ENCODE results near the gene AGRN. TPM values are rescaled to one million over a fixed set of nuclear protein-coding genes. Genes with fewer than 3 reads are reported as not detected.
"Not testable (repeated sequence)": the region's sequence is repeated elsewhere in the genome, so short reads cannot be mapped to it uniquely, and the experiment has no call there.

Gene AGRN
- total RNA-seq, 1 donor from 2014 or later = 4.2 TPM

GRCh38 chr1:1062348-1063163 is 42.6 kb downstream of the AGRN start:
- intact Hi-C loops (cut with micrococcal nuclease) = loop anchor here (1.0 to 5.0 kb wide), 3 partner anchors 30 to 78 kb away; partner anchors contain the start of gene HES4

- intact Hi-C loops (cut with micrococcal nuclease) = loop anchor here (1.0 to 5.0 kb wide), 3 partner anchors 31 to 79 kb away; partner anchors contain the start of gene HES4
Observed at GRCh38 chr1:1063261-1063944, 43.5 kb downstream of the AGRN start.

DNA sequence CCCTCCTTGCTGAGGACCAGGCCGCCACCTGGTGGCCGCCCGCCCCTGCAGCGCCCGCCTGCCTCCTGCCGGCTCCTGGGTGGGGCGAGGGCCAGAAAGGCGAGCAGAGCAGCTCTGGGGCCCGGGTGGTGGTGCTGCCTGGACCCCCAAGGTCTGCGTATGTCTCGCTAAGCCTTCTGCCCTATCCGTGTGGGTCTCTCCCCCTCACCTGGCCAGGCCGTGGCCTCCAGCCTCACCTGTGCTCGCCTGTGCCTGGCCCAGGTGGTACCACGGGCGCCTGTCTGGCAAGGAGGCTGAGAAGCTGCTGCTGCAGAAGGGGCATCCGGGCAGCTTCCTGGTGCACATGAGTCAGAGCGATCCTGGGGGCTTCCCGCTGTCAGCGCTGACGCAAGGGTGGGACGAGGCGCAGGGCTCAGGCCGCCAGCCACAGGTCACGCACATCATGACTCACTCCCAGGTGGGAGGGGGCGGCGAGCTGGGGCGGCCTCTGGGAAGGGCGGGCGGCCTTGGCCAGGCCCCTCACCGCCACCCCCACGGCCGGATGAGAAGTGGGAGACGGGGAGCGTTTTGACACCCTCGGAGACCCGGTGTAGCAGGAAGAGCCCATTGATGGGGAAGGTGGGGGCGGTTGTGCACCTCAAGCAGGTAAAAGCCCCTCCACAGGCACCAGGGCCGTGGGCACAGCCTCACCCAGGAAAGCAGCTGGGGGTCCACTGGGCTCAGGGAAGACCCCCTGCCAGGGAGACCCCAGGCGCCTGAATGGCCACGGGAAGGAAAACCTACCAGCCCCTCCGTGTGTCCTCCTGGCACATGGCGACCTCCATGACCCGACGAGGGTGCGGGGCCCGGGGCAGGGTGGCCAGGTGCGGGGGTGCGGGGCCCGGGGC is 44.3 kb downstream of the AGRN start:
- intact Hi-C loops (cut with micrococcal nuclease) = loop anchor here (1.0 to 5.0 kb wide), 3 partner anchors 31 to 80 kb away; partner anchors contain the start of gene HES4

DNA sequence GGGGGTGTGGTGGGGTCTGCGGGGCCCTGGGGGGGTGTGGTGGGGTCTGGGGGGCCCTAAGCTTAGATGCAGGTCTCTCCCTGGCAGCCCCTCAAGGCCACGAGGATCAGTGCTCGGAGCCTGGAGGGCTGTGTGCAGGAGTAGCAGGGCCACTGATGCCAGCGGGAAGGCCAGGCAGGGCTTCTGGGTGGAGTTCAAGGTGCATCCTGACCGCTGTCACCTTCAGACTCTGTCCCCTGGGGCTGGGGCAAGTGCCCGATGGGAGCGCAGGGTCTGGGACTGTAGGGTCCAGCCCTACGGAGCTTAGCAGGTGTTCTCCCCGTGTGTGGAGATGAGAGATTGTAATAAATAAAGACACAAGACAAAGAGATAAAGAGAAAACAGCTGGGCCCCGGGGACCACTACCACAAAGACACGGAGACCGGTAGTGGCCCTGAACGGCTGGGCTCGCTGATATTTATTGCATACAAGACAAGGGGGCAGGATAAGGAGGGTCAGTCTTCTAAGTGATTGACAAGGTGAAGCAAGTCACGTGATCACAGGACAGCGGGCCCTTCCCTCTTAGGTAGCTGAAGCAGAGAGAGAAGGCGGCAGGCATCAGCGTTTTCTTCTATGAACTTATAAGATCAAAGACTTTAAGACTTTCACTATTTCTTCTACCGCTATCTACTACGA is 45.5 kb downstream of the AGRN start:
- intact Hi-C loops (cut with micrococcal nuclease) = no loop called here

DNA sequence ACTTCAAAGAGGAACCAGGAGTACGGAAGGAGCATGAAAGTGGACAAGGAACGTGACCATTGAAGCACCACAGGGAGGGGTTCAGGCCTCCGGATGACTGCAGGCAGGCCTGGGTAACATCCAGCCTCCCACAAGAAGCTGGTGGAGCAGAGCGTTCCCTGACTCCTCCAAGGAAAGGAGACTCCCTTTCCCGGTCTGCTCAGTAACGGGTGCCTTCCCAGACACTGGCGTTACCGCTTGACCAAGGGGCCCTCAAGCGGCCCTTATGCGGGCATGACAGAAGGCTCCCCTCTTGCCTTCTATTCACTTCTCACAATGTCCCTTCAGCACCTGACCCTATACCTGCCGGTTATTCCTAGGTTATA is 46.0 kb downstream of the AGRN start:
- intact Hi-C loops (cut with micrococcal nuclease) = not testable (repeated sequence)

- intact Hi-C loops (cut with micrococcal nuclease) = no loop called here
Observed at GRCh38 chr1:1066403-1067283, 46.7 kb downstream of the AGRN start.

- intact Hi-C loops (cut with micrococcal nuclease) = no loop called here
Observed at GRCh38 chr1:1067284-1067859, 47.5 kb downstream of the AGRN start.

GRCh38 chr1:1067860-1068516 is 48.1 kb downstream of the AGRN start:
- intact Hi-C loops (cut with micrococcal nuclease) = loop anchor here (2.0 kb wide), 1 partner anchor 55 kb away; the partner anchor contains the start of gene ISG15

DNA sequence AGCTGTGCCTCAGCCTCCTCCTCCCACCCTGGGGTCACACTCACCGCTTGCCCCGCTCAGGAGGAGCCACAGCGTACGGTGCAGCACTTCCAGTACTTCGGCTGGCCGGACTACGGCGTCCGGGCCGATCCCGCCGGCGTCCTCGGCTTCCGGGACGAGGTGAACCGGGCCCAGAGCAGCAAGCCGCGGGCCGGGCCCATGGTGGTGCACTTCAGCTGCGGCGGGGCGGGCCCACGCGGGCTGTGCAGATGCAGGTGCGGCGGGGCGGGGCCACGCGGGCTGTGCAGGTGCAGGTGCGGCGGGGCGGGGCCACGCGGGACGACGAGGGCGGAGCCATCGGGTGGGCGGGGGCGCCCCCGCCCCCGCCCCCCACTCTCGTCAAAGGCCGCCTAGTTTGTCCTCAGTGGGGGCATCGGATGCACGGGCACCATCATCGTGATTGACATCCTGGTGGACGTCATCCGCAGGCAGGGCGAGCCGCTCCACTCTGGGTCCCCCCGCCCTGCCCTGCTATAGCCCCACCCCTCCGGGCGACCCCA is 48.7 kb downstream of the AGRN start:
- intact Hi-C loops (cut with micrococcal nuclease) = loop anchor here (2.0 kb wide), 1 partner anchor 56 kb away; the partner anchor contains the start of gene ISG15

GRCh38 chr1:1069056-1069710 is 49.3 kb downstream of the AGRN start:
- intact Hi-C loops (cut with micrococcal nuclease) = loop anchor here (2.0 kb wide), 1 partner anchor 56 kb away; the partner anchor contains the start of gene ISG15

GRCh38 chr1:1069711-1070676 is 50.1 kb downstream of the AGRN start:
- intact Hi-C loops (cut with micrococcal nuclease) = loop anchor here (2.0 kb wide), 1 partner anchor 57 kb away; the partner anchor contains the start of gene ISG15

DNA sequence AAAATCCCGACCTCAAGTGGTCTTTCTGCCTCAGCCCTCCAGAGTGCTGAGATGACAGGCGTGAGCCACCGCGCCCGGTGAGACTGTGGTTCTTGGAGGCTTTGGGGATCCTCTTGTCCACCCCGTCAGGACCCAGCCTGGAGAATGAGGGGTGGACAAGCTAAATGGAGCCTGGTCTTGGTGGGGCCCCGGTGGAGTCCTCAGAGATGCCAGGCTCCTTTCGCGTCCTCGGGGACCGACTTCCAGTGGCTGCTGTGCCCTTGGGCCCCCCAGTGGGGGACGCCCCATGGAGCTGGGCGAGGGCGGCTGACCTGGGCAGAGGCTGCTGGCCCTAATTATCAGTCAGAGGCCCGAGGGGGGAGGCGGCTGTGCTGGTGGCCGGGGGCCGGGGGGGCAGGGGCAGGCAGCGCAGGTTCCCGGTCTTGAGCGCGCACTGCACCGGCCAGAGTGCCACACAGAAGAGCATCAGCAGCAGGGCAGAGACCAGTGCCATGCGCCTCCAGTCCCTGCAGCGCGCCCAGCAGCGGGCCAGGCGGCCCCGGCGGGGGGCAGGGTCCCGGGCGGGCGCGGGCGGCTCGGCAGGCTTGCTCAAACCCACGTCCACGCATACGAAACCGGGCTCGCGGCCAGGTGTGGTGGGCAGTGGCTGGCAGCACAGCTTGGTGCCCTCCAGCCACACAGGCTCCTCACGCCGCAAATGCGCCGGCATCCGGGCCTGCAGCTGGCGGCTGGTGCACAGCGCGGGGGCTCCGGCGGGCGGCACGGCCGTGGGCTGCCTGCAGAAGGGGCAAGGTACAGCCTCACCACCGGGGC is 51.8 kb downstream of the AGRN start:
- intact Hi-C loops (cut with micrococcal nuclease) = no loop called here

GRCh38 chr1:1072299-1072848 is 52.5 kb downstream of the AGRN start:
- intact Hi-C loops (cut with micrococcal nuclease) = no loop called here

DNA sequence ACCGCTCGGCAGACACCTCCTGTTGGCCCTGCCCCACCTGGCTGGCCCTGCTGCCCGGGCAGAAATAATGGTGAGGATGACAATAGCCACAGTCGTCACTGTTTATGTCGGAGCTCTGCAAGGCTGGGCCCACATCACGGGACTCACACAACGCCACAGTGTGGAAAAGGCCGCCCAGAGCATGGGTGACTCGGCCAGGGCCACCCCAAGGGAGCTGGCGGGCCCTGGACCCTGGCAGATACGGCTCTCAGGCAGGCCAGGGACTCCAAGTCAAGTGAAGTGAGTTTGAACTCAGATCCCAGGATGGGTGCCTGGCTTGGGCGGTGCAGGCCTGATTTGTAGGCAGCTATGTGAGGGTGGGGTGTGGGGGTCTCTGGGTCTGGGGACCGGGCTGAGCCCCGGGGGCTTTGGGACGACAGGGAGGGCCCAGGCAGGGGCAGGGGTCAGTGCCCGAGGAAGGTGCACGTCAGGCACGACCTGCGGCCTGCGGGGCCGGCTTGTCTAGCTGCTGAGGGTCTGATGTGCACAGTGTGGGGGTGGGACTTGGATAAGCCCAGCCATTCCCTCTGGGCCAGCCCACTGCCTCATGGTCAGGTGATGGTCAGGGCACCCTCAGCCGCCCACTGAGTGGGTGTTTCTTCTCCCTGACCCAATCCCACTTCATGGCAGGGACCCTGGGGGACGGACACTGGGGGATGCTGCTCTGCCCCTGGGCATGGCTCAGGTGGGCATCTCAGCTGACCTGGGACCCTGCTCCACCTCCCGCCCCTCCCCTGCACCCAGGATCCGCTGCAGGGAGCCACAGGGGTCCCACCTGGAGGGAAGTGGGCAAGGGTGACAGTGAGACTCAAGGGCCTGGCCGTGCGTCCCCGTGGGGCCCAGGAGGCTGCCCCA is 53.2 kb downstream of the AGRN start:
- intact Hi-C loops (cut with micrococcal nuclease) = no loop called here
